HG03108 (cell line): ENCODE measurements around the gene ATP10A.

ENCODE experiments used
- ATAC-seq: cut with Tn5 transposase; IDR thresholded peaks from one replicate; pipeline ENCODE4 v1.9.1; 2021; ENCODE audit warnings: moderate library complexity; ENCODE audit not compliant: unreplicated experiment

Gene ATP10A

DNA sequence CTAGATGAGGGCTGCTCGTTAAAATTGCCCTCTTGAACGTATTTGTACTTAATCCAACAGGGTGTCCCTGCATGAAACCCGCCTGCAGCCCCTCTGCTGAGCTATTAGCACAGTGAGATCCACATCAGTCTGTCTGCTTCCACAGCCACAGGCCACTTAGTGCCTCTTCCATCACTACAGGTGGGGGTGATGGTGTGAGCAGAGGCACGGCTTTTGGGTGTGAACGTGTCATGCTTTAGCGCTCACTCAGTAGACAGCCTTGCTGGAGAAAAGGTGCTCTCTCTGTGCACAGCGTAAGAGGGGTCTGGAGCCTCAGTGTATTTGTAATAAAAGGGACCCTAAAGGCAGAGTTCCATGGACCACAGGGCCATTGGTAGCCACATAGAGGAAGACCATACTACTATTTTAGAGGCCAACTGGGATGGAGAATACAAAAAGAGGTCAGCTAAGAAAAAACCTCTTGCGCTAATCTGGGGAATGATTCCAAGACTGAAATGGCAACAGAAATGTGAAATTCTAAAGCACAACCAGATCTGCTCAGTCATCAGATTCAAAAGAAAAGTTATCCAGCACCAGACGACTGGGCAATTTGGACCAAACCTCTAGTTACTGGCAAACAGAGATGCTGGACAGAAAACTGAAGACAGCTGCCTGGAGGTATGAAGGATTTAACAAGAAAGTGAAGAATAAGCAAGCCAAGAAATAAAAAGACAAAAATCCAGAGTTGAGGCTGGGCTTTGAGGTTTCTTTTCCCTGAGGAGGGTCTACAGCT, 120.2 kb downstream of the ATP10A start:
- no peak for ATAC-seq

DNA sequence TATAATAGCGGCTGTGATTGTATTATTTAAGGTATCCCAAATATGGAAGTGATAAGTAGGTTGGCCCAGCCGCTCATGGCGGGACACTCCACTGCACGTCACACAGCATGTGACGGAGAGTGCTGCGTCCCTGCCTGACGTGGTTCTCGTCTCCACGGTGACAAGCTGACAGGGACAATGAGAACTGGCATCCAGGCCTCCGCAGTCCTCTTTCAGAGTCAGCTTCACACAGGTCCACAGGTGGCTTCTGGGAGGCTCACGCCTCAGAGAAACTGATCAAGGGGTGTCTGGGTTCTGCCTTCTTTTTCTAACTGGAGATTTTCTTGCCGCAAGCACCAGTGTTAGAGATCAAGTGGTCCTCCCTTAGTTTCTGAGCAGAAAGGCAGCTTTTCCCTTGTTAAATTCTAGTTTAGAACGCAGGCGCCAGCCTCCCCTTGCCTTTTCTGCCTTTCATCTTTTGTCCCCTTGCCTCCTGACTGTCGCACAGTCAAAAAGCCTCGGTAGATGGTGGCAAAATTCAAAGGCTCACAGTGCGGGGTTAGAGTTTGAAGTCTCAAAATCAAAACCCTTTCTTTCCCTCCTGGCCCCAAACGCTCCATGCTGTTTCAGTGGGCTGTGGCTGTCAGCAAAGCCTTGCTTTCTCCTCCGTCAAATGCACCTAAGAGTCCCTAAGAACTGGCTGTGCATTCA, 120.9 kb downstream of the ATP10A start:
- no peak for ATAC-seq

DNA sequence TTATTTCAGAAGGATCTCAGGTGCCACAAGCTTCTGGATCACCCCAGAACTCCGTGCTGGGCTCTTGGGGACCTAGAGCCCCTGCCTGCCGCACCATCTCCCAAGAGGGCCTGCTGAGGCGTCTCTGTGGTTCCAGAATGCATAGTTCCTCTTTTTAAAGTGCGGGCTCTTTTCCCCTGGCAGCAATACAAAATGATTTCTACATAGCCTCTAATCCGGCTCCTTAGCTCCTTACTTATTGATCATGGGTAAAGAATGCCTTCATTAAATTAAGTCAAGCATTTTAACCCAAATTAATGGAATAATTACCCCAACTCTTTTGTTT, 121.9 kb downstream of the ATP10A start:
- no peak for ATAC-seq

DNA sequence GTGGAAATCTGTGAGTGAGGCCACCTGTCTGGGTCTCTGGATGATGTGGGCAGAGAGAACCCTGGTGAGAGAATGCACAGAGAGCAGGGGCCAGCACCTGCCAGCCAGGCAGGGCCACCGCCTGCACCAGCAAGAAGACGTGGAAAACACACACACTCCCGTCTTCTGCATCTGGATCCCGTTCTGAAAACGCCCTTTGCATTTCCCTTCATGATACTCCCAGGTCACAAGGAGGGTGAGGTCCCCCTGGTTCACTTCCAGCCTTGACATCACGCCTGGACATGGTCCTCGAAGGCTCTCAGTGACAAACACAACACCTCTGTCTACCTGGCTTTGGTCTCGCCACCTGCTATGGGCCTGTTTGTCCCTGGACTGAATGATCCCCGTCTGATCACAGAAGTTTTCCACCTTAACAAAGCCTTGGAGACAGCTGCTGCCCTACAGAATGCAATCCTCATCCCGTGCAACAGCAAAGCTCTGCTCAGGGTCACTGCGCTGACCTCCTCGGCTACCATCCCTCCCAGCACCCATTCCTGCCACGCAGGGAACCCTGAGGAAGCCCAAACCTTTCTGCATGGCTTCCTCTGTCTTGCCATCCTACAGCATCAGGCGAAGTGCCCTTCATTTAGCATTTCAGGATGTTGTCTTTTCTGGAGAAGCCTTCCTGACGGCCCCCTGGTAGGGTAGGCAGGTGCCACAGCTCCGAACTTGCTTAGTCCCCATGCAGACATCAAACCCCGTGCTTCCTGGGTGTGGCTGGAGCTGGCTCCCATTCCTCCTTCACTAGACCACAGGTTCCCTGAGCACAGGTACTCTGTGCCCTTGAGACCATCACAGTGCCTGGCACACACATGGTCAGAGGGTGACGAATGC, 122.5 kb downstream of the ATP10A start:
- no peak for ATAC-seq

DNA sequence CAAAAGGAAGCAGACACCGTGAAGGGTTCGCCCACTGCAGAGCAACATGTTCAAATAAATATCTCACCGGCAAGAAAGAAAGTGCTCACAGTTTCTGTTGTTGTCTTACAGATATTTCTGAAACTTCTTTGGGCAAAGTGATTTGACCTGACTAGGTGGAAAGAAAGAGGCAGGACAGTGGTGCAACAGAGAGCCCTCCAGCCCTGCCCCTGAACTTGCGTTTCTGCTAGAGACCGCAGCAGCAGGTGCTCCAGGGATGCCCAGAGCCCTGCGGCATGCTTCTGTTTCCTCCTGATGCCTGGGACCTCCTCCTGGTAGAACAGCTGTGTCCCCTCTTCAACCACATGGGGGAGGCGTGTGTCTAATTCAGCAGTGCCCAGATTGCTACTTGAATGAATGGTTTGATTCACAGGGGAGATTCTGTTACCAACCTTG, 123.4 kb downstream of the ATP10A start:
- peak; percentile 70 for ATAC-seq

DNA sequence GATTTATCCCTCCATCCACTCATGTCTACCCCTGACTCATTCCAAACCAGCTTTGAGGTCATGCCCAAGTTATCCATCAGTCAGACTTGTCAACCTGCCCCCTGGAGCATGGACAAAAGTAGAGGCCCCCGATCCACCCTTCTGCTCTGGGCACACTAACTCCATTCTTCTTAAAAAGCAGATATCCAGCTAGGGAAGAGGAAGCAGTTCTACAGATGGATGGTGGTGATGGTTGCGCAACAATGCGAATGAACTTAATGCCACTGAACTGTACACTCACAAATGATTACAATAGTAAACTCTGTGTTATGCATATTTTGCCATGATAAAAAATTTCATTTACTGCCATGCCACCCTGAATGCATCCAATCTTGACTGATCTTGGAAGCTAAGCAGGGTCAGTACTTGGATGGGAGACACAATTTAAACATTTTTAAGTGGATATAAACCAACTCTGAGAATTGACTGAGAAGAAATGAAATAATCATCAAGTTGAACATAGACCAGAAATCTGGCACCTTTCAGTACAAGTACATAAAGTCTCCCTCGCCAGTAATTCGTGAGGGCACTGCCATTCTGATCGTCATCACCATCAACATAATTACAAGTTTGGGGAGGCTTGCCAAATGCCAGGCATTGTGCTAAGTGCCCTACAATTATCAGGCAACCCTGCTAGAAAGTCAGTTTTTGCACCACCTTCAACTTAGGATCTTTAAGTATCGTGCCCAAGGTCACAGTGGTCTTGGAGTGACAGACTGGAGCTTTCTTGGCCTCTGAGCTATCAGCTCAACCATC, 124.8 kb downstream of the ATP10A start:
- no peak for ATAC-seq

DNA sequence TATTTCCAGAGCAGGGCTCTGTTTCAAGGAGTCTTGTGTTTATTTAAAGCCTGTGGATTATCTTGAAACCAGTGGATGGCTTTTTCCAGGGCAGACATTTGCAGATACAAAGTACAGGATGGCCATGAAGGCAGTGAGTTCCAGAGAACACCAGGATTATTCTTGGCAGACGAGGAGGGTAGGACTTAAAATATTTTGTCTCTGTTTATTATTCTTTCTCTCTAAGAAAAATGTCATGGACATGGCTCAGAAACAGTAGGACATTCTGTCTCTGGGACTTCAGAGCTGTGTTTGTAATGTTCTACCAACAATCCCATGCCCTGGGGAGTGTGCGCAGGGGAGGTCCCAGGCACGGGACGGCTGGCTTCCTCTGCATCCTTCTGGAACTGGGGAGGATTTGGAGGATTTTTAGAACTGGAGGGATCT, 125.9 kb downstream of the ATP10A start:
- no peak for ATAC-seq

DNA sequence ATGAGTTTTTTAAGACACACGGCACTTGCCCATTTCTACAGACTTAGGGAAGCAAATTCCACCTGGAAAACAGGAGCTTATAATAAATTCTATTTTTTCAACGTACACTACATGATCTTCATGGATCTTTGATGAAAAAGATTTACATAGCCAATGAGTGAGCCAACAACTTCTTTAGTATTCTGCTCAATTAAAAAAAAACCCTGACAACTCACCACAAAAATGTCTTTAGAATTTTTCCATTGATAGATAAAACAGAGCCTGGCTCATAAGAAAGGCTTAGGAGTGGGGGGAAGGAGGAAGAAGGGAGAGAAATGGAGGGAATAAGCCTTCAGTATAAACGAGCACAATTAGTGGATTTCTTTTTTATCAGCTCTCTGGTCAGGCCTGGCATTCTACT, 126.7 kb downstream of the ATP10A start:
- ATAC-seq, result no peak

DNA sequence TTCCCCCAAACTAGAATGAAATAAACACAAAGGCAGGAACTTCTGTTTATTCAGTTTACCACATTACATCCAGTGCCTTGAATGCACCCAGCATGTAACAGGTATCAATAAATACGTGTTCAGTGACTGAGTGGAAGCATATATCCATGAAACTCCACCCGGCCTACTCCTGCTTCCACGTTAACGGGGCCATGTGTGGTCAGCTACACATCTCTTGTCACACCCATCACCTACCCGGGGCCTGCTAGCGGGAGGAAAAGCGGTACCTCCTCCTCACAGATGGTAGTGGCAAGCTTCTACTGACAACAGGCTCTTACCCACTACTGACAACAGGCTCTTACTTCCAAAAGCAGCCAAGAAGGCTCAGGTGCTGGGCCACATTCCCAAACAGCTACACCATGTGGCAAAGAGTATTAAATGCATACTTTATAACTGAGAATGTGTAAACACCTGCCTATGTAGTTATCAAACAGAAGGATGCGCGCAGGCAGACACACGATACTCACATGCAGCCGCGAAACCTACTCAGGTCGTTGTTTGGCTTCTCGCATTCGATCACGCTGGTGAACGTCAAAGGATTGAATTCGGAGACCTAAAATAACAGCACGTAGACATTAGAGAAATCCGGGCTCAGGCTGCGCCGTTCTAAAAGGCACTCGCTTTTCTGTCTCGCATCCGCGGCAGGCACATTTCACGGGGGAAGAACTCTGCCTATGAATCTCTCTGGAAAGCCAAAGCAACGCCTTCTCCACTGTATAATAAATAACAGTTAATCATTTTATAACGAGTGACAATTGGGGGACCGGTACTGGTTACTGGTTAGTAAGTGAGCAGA, 127.4 kb downstream of the ATP10A start:
- ATAC-seq, result no peak

DNA sequence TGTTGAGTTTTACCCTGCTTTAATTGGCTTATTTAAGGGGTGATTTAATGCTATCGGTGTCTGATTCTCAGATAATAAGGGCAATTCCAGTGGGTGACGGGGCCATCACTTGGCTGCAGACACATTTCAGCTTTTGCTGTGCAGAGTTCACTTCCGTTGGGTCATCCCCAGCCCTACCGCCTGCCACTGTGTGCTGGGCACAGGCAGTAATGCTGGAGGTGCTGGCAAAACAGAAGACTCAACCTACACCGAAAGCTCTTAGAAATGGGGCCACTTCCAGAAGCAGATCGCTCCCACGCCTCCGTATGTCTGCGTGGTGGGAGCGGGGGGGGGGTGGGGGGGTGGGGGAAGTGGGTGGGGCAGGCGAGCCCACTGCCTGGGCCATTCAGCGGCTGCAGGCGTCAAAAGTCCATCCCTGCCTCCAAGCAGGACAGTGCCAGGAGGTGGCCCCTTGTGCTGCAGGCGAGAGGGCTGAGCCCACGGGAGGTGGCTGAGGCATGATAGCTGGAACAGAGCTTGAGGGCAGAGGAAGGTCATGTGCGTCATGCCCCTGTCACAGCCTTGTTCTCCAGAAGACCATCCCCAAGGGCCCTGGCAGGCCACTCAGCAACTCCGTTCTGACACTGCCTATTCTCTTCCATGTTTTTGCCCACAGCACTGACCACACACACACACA, 128.3 kb downstream of the ATP10A start:
- no peak for ATAC-seq

DNA sequence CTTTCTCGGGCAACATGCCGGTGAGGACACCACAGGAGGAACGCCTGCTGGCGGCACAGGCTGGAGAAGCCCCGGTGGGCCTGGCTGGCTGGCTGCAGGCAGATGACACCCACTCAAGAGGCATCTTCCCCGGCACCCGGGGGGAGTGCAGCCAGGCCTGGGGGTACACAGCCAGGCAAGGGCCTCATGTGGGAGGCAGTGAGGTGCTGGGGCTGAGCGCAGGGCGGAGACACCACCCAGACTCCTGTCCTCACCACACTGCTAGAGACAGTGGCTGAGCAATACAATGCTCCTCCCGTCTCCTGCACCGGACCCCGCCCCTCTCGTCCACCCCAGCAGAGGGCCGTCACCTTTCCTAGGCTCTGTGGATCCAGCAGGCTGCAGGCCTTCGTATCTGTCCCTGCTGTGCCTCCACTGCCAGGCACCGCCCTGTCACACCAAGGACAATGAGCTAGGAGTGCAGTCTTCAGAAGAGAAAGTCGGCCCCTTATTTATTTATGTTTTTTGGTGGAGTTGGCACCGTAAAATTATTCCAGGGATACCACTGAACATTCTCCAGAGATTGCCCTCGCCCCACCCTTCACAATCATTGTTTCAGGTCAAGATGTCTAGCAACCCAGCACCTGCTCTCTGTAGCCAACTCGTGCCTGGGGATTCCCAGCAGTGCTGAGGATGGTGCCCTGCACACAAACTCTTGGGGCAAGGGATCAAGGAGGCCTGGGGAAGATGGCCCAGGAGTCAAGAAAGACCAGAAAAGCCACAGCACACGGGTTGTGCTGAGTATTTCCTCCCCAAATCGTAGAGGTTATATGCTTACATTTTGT, 129.1 kb downstream of the ATP10A start:
- no peak for ATAC-seq

DNA sequence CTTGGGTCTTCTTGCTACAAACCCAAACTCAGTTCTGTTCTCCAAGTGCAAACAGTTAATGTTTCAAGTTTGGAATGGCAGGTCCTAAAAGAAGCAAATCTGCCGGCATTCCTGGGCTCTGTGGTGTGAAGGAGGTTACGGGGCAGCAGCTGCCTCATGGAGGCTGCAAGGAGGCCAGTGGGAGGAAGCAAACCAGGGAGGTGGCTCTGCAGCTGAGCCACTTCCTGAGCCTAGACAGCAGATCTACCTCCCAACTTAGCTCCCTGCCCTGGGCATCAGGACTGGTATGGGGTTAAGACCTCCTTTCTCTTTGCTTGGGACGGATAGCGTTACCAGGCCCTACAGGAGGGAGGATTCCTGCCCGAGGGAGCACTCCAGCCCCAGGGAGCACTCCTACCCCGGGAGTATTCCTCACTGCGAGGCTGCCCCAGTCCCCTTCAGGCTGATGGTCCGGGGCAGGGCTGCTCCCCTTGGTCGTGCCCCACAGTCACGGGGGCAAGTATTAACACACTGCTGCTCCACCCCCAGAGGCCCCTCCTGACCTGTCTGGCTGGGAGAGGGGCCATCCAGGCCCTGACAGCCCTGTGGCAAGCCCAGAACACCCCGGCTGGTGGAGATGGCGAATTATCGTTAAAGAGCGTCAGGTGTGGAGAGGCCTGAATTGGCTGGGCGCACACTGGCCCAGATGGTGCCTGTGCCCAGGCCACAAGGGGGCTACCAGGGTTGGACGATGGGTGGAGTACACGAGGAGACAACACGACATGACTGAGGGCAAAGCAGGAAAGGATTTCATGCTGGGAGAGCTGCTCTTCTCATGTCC, 129.9 kb downstream of the ATP10A start:
- no peak for ATAC-seq

DNA sequence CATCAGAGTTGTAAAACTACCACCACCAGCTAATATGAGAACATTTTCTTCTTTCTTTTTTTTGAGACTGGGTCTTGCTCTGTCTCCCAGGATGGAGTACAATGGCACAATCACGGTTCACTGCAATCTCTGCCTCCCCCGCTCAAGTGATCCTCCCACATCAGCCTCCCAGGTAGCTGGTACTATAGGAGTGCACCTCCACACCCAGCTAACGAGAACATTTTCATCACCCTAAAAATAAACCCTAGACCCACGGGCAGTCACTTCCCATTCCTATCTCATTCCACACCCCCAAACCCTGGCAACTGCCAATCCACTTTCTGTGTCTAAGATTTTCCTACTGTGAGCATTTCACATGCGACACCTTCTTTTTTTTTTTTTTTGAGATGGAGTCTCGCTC, 130.9 kb downstream of the ATP10A start:
- ATAC-seq, result no peak

DNA sequence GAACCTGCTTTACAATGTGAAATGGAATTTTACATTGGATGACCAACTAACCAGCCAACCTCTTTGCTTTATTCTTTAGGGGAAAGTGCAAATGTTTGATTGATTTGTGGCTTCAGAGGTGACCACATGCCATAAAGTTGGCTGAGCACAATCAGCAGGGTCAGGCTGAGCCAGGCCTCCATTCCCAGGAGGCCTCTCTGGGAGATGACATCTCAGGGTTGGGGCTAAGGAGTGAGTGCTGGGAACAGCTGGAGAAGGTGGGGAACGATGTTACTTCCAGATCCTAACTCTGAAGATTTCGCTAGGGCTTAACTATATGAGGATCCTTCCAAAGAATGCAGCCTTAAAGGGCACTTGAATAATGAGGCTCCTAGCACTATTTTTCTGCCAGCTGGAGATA, 131.7 kb downstream of the ATP10A start:
- no peak for ATAC-seq

DNA sequence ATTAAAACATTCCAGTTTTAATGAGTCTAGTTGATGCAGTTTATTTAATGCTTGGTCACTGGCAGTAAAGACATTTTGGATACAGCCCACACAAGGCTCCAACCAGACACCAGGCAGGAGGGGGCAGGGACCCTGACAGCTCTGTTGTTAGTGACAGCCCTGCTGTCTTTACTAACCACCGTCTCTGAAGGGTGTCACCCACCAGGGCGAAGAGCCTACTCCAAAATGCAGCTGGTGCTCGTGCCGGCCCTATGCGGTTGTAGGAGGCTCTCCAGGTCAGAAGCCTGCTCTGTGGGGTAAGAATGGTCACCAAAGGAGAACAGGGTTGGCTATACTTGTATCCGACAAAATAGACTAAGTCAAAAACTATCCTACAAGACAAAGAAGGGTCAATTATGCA, 132.2 kb downstream of the ATP10A start:
- ATAC-seq, result no peak

DNA sequence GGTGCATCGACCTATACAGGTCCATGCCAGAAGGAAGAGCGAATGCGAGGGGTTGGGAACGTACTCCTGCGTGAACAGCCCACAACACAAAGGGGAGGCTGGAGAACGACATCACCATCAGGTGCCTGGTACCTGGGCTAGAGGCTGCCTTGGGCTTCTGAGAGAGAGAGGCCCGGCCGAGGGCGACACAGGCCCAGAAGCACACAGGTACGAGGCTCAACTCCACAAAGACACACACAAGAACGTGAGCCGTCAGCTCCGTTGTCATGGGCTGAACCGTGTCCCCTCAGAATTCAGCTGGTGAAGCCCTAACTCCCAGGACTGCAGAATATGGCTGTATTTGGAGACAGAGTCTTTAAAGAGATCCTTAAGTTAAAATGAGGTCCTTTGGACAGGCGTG, 134.3 kb downstream of the ATP10A start:
- no peak for ATAC-seq

DNA sequence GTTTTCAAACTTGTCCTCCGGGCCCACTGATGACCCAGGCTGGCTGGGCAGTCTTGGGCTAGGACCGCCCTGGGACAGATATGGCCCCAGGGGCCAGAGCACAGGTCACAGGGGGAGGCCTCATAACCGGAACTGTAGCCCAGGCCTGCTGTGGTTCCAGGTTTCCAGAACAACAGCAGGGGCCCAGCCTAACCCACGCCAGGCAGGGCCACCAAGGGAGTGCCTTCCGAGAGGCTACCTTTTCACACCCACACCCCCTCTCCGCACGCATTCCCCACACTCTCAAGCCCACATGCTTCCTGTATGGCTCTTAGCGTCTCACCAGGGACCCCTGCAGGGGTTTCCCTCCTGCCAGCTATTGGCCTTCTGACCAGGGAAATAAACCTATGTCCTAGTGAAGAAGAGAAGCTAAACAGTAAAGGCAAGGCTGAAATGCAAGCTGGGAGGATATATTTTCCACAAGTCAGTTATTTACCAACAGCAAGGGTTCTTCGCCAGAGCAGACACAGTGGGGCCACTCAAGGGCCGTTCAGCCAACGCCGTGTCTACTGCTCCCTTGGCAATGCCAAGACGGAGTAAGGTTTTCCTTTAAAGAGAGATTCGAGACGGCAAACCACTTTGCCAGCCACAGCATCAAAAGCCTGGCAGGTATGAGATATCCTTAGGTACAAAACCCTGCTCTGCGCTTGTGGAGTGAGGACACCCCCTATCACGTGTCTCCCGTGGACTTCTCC, 135.1 kb downstream of the ATP10A start:
- ATAC-seq, result no peak
